22Rv1 (cell line): Measurements from ENCODE around the gene ITPRIP.

Experiments used
- H3K27ac ChIP-seq: fragments of 450-650 bp; 2 replicates; pipeline ENCODE4 v1.5.1; 2017
- CTCF ChIP-seq: fragments of 450-650 bp; IDR thresholded peaks from 2 replicates; pipeline ENCODE4 v1.5.1; 2017; ENCODE audit warnings: mild to moderate bottlenecking
- ZFX ChIP-seq: fragments of 450-650 bp; IDR thresholded peaks from 2 replicates; pipeline ENCODE4 v1.6.1; 2017; ENCODE audit warnings: antibody characterized with exemption, borderline replicate concordance

ITPRIP gene

GRCh38 chr10:104349623-104350126 is 11.4 kb upstream of the ITPRIP start:
- no peak for TF ChIP-seq CTCF
- TF ChIP-seq ZFX: no peak
- no peak overlapping the region for H3K27ac ChIP-seq

- no peak overlapping the region for H3K27ac ChIP-seq
- no peak for TF ChIP-seq CTCF
- no peak for TF ChIP-seq ZFX
These were observed 10.3 kb upstream of the ITPRIP start for GRCh38 chr10:104348601-104349000.

GRCh38 chr10:104347295-104348045 is 9.2 kb upstream of the ITPRIP start:
- H3K27ac ChIP-seq: no peak overlapping the region
- TF ChIP-seq ZFX (no peak), CTCF (no peak)

- H3K27ac ChIP-seq: no peak overlapping the region
- TF ChIP-seq CTCF (no peak), ZFX (no peak)
These were observed 7.7 kb upstream of the ITPRIP start for GRCh38 chr10:104345941-104346340.

- no peak for TF ChIP-seq ZFX
- no peak for TF ChIP-seq CTCF
- H3K27ac ChIP-seq: no peak overlapping the region
These were observed 7.2 kb upstream of the ITPRIP start for GRCh38 chr10:104345515-104345914.

GRCh38 chr10:104344219-104344618 is 6.0 kb upstream of the ITPRIP start:
- no peak overlapping the region for H3K27ac ChIP-seq
- no peak for TF ChIP-seq ZFX

- no peak for TF ChIP-seq ZFX
- no peak for TF ChIP-seq CTCF
- no peak overlapping the region for H3K27ac ChIP-seq
These were observed 4.7 kb upstream of the ITPRIP start for GRCh38 chr10:104342941-104343411.
